IPS-18c (cell line): ENCODE results near the gene GSN.

Experiments
- H3K4me3 ChIP-seq: 2 replicates; pipeline ENCODE4 v1.7.0; 2013; ENCODE audit warnings: low read depth, mild to moderate bottlenecking, low read length, moderate library complexity; ENCODE audit not compliant: insufficient read depth
- H3K9me3 ChIP-seq: one replicate; pipeline ENCODE4 v1.6.1; 2013; ENCODE audit warnings: mild to moderate bottlenecking, low read length, moderate library complexity; ENCODE audit not compliant: control insufficient read depth, insufficient read depth

GSN gene

DNA sequence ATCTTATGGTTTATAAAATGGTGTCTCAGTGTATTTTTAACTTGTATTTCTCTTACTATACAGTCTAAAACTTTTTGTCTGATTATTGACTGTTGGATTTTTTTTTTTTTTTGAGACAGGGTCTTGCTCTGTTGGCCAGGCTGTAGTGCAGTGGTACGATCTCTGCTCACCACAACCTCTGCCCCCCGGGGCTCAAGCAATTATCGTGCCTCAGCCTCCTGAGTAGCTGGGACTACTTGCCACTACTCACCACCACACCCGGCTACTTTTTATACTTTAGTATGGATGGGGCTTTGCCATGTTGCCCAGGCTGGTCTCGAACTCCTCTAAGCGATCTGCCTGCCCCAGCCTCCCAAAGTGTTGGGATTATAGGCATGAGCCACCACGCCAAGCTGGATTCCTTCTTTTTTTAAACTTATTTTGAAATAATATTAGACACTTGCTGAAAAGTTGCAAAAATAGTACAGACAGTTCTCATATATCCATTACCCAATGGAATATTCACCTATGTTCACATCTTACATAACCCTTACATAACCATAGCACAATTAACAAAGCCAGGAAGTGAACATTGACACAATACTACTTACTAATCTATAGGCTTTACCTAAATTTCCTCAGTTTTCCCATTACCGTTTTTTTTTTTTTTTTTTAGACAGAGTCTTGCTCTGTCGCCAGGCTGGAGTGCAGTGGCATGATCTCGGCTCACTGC lies 54.9 kb downstream of the GSN start:
- no peak overlapping the region for H3K4me3 ChIP-seq
- H3K9me3 ChIP-seq = no peaks in the 10 kb centered on the region

- Histone ChIP-seq H3K4me3 (no peak overlapping the region), H3K9me3 (no peaks in the 10 kb centered on the region)
Observed at GRCh38 chr9:121323449-121324151, 55.6 kb downstream of the GSN start.

DNA sequence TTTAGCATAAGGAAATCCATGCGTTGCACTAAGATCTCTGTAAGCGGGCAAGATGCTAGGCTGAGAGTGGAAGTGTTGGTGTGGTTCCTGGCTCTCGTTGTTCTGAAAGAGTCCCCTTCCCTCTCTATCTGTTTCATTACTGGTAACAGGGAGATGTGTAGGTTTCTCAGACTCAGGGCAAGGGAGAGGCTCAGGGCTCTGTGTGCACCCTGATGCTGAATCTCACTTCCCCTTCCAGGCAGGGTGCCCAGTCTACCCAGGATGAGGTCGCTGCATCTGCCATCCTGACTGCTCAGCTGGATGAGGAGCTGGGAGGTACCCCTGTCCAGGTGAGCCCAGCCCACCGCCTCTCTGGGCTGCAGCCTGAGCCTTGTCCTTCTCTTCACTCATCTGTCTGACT lies 56.4 kb downstream of the GSN start:
- Histone ChIP-seq H3K4me3 (no peak overlapping the region), H3K9me3 (no peaks in the 10 kb centered on the region)

GRCh38 chr9:121324755-121325154 lies 56.8 kb downstream of the GSN start:
- H3K4me3 ChIP-seq = no peak overlapping the region
- H3K9me3 ChIP-seq = no peaks in the 10 kb centered on the region

GRCh38 chr9:121325387-121325786 lies 57.4 kb downstream of the GSN start:
- Histone ChIP-seq H3K4me3 (no peak overlapping the region), H3K9me3 (no peaks in the 10 kb centered on the region)

DNA sequence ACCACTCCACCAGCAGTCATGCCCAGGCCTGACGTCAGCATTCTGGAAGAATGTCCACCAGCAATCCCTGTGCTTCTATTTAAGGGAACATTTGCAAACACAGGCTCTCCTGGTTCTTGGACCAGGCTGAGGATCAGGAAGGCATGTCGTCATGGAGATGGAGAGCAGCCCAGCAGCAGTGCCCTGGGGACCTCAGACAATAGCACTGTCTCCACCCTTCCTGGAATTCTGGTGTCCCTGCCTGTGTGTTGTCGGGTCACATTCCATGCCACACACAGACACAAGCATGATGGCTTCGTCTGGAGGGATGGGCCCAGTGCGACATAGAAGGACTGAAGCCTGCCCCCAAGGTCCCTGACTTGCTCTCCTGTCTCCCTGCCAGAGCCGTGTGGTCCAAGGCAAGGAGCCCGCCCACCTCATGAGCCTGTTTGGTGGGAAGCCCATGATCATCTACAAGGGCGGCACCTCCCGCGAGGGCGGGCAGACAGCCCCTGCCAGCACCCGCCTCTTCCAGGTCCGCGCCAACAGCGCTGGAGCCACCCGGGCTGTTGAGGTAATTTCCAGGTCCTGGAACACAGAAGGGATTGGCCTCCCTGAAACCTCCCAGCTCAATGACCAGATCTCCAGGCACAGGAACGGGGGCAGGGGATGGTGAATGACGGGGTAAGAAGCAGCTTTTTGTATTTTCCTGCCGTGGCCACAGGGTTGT lies 58.3 kb downstream of the GSN start:
- Histone ChIP-seq H3K4me3 (no peak overlapping the region), H3K9me3 (no peaks in the 10 kb centered on the region)

GRCh38 chr9:121326901-121327613 lies 59.1 kb downstream of the GSN start:
- Histone ChIP-seq H3K4me3 (no peak overlapping the region), H3K9me3 (no peaks in the 10 kb centered on the region)

DNA sequence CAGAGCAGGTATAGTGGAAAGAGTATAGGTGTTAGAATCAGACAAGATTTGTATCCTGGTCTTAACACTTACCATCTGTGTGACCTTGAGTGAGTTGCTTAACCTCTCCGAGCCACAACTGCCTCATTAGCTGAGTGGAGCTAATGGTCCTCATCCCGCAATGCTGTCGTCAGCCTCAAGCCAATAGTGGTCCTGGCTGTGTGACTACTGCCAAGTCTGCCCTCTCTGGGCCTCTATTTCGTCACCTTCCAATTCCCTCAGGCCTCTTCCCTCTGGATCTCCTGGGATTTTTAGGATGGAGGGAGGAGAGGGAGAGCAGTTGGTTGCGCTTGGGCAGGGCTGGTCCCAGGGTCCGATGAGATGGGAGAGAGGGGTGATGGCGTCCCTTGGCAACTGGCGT lies 60.5 kb downstream of the GSN start:
- H3K9me3 ChIP-seq = no peaks in the 10 kb centered on the region
- no peak overlapping the region for H3K4me3 ChIP-seq

- H3K4me3 ChIP-seq = no peak overlapping the region
Observed at GRCh38 chr9:121328876-121329681, 61.1 kb downstream of the GSN start.

DNA sequence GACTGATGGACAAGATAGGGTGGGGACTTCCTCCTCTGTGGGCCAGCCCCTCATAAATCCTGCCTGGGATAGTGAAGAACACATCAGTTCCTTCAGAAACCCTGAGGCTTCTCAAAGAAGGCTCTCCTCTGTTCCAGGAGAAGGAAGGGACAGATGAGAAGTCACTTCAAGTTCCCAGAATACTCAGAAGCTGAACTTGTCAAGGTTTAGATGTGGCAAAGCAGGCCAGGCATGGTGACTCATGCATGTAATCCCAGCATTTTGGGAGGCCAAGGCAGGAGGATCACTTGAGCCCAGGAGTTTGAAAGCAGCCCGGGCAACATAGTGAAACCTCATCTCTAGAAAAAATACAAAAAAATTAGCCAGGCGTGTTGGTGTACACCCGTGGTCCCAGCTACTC lies 63.6 kb downstream of the GSN start:
- Histone ChIP-seq H3K4me3 (no peak overlapping the region), H3K9me3 (no peaks in the 10 kb centered on the region)

More at GRCh38 chr9:121328876-121329681, 61.1 kb downstream of the GSN start:
- no peaks in the 10 kb centered on the region for H3K9me3 ChIP-seq

DNA sequence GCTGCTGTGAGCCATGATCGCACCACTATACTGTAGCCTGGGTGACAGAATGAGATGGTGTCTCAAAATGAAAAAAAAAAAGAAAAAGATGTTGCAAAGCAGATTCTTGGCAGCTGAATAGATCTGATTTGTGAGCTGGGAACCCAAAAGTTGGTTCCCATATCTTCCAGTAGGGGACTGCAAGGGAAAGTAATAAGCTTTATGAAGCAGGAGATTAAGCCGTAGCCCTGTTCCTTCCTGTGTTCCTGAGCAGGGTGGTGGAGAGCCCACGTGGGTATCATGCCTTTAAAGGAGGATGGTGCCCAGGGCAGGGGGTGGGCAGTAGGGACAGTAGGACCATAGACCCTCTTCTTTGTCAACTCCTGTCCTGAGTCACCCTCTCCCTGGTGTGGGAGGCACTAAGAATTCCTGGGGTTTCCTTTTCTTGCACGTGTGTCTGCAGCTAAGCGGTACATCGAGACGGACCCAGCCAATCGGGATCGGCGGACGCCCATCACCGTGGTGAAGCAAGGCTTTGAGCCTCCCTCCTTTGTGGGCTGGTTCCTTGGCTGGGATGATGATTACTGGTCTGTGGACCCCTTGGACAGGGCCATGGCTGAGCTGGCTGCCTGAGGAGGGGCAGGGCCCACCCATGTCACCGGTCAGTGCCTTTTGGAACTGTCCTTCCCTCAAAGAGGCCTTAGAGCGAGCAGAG lies 64.2 kb downstream of the GSN start:
- H3K4me3 ChIP-seq = no peak overlapping the region
- H3K9me3 ChIP-seq = no peaks in the 10 kb centered on the region

DNA sequence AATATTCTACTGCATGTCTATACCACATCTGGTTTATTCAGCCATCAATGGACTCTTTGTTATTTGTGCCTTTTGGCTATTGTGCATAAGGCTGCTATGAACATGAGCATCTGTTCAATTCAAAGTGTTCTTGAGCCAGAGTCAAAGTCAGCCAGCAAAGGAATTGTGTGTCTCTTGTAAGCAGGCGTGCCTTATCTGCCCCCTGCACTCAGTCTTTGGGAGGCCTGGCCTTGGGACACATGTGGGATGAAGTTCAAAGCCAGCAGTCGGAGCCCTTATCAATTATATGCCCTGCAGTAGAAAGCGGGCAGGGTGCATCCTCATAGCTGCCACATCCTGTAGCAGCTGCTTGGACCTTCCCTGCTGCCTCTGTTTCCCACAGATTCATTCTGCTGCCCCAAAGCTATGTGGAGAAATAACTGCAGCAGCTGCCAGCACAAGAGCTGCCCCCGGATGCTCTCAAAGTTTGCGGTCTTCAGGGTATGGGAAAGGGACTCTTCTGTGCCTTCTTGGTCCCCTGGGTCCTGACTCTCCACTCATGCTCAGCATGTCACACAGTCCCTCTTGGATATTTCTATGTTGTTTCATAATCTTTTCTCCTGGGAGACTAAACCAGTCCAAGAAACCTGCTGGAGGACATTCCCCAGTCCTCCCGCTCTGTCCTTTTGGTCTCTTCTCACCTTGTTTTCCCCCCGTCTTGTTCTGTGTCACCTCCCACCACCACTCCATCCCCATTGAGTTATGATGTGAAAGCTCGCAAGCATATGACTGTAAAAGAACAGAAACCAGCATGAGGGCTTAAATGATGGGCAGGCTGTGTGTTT lies 66.2 kb downstream of the GSN start:
- Histone ChIP-seq H3K9me3 (no peaks in the 10 kb centered on the region), H3K4me3 (no peak overlapping the region)

- H3K4me3 ChIP-seq = no peak overlapping the region
- no peaks in the 10 kb centered on the region for H3K9me3 ChIP-seq
Observed at GRCh38 chr9:121336665-121337064, 68.7 kb downstream of the GSN start.

DNA sequence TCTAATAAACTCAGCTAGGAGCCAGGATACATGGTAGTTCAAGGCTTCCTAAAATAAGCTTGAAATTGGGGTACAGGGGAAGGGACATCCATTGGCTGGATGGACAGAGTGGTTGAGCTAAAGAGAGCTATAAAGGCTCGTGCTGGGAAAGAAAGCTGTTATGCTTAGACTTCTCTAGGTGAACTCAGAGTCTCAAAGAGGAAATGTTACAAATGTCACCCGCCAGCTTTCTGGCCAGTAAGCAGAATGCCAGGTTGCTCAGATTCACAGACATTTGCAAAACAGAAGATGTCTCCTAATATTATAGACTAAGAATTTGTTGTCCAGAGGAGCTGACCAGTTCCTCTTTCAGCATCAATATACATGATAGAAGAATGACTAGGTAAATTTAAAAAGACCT lies 71.5 kb downstream of the GSN start:
- H3K4me3 ChIP-seq = no peak overlapping the region
- no peaks in the 10 kb centered on the region for H3K9me3 ChIP-seq

GRCh38 chr9:121340676-121341392 lies 72.9 kb downstream of the GSN start:
- no peaks in the 10 kb centered on the region for H3K9me3 ChIP-seq
- no peak overlapping the region for H3K4me3 ChIP-seq
